CD4-positive, alpha-beta T cell treated with Interleukin-6 for 4 hours (primary cell): ENCODE data around the gene RUFY3.
A peak's percentile ranks its signal among the peaks of the same experiment; 100 is the strongest.
"Not testable (repeated sequence)": the region's sequence is repeated elsewhere in the genome, so short reads cannot be mapped to it uniquely, and the experiment has no call there.

ENCODE experiments used
- DNase-seq: peaks from one replicate; pipeline ENCODE4 v3.0.0-alpha.2; 2020; ENCODE audit warnings: mixed read lengths

RUFY3 gene

DNA sequence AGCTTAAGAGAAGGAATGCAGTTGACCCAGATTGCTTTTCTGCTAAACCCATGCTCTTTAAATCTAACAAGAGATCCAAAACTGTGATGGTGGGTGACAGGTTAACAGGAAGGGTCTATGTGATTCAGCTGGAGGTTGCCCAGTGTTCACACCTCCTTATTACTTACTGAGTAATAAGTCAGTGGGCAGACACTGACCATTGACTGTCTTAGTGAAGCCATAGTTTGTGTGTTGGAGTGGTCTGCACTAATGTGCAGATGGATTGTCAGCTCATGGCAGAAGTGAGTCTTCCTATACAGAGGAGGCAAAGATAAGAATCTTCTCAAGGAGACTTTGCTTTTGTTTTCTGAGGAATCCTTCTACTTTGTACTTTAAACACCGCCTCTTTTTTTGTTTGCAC is 15.2 kb upstream of the RUFY3 start:
- DNase-seq = no peak

DNA sequence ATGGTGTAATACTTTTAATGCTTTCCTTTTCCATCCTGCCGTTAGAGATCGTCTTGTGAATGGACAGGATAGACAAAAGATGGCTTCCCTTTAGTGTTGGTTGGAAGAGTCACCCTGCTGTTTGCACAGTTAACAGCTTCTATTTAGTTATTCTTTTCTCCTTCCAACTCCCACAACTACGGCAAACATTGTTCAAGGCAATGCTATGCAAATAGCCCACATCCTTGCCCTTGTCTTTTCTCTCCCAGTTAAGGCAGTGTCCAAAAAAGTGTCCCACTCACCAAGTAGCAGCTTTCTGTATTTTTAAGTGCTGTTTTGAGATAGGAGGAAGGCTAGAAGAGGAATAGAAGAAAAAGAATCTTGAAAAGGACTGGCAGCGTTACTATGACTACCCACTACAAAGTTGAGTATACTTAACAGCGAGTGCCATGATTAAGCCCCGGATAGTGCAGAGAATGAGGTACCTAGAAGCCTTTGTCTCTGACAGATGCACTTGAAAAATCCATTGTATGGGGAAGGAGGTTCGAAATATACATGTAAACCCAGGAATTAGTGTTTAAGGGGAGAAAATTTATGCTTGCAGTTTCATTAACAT is 12.1 kb upstream of the RUFY3 start:
- no peak for DNase-seq

DNA sequence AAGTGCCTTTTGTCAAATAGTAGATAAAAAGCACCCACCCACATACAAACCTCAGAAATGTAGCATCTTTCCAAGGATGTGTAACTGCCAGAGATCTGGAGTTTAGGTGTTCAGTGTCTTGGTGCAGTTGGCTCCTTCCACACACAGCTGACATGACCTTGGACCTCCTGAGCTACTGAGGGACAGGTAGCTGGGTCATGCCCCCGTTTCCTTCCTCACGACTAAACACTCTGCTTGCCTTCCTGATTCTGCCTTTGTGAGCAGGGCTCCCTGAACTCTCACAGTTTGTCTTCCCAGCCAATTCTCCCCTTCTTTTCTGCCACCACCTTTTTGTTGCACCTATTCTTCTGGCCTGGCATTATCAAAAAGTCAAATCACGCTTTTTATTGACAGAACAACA is 10.2 kb upstream of the RUFY3 start:
- DNase-seq = peak; percentile 7

DNA sequence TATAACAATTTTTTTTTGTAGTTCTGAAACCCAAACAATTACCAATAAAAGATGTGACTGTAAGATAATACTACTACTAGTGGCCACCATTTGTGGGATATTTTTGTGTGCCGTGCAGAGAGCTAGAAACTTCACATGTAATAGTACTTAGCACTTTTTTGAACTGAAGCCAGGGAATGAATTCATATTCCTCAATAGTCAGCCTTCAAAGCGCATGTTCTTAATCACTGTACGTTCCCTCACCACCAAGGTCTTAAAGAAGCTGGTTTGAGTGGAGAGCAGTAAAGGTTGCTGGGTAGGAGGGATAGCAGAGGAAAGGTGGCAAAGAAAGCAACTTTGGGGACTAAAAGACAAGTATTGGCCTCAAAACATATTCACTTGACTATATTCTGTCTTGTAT is 9.6 kb upstream of the RUFY3 start:
- no peak for DNase-seq

DNA sequence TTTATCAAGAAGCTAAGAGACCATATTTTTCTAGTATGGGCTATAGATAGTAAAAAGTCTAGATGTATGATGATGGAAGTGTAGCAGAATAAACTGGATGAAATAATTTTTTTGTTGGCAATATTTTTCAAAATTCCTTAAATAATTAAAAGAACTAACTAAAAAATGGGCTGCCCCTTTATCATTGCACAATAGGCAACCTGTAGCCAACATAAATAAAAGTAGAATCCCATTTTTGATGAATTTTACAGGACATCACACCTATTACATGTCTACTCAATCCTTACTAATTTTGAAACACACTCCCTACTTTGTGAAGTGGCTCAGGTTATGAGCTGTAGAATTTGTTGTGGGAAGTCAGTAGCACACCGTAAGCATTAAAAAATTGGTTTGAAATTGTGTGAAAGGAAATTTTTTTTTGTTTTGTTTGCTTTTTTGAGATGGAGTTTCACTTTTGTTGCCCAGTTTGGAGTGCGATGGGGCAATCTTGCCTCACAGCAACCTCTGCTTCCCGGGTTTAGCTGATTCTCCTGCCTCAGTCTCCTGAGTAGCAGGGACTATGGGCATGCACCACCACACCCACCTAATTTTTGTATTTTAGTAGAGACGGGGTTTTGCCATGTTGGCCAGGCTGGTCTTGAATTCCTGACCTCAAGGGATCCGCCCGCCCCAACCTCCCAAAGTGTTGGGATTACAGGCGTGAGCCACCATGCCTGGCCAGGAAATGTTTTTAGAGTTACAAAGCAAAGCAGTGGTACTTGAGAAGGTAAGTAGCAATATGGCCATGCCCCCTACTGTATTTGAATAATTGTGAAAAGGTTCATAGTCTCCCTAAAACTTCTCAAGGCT is 8.9 kb upstream of the RUFY3 start:
- DNase-seq = no peak

DNA sequence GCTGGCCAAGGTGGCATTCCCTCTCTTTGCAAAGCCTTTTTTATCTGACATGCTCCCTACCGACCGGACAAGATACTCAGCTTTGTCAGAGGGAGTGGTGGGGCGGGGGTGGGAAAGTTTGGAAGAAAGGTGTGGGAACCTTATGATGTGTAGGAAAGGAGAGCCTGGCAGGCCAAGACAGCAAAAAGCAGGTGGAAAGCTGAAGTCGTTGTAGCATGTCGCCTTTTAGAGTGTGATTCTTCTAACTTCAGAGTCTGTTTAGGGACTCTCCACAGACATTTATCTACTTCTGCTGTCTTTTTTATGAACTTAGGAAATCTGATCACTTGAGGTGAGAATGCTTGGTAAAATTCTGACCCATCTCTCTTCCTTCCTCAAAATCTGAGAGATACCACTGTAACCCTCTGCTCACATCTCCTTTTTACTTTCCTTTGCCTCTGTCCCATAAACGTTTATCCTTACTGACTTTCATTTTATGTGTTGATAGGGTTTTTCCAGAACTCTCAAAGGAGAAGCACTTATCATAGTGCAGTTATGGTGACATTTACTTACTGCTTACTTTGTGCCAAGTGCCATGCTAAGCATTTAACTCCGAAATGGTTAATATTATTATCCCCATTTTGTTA is 8.2 kb upstream of the RUFY3 start:
- DNase-seq = no peak

DNA sequence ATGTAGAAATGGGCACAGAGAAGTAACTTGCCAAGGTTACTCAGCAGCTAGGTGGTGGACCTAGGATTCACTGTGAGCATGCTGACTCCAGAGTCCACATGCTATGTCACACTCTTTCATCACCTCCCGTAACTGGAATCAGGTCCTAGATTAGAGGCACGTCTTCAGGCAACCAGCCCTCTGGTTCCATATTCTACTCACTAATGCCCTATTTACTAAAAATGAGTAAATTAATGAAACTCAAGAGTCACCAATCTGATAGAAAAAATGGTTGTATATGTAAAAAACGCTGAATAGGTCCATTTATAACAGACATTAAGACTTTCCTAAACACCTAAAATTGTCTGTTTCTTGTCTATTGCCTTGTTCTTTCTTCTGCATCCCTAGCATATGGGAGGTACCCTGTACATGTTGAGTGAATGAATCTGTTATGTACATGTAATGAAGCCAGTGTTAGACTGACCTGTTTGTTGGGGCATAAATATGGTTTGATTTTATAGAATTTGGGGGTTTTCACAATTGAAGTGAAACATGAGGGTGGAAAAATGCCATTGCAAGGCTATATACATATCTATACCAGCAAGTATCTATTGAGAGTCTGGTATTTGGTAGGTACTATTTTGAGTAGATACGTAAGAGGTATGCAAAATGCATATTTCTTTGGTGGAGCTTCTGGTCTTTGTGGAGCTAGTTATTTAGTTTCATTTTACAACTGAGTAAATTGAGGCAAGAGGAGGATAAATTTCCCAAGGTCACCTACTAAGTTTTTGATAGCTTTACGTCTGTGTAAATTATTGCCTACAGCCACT is 7.5 kb upstream of the RUFY3 start:
- DNase-seq = no peak

DNA sequence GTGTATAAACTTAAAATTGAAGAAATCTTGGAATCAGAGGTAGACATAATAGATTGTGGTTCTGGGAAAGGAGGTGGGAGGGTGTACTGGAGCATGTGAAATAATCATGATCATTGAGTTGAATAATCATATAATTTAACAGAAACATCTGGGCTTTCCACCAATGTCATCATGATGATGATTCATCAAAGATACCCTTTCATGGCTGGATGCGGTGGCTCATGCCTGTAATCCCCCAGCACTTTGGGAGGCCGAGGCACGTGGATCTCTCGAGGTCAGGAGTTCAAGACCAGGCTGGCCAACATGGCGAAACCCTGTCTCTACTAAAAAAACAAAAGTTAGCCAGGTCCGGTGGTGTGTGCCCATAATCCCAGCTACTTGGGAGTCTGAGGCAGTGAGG is 6.7 kb upstream of the RUFY3 start:
- no peak for DNase-seq

DNA sequence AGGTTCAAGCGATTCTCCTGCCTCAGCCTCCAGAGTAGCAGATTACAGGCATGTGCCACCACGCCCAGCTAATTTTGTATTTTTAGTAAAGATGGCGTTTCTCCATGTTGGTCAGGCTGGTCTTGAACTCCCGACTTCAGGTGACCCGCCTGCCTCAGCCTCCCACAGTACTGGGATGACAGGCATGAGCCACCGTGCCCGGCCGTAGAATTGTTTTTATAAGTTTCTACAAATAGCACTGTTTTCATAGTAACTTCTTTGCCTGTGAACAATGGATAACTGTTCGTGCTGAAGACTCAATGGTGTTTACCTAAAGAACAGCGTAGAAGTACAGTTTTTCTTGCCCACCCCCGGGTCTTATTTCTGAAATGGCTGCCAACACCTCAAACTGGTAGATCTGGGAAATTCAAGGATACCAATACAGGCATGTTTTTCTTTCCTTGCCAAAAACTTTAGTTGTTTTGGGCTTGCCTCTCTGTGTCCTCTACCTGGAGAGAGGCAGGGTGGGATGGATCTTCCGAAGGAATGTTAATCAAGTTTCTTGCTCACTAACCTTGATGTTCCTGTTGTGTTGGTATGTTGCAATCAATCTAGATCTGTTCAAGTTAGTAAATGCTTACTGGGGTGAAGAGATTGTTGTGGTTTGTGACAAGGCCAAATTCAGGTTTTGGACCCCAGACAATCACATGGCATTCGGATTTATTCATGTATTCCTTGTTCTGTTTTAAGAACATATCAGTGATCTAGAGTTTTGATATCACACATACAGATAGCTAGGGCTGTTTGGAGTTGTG is 2.8 kb upstream of the RUFY3 start:
- DNase-seq = no peak

DNA sequence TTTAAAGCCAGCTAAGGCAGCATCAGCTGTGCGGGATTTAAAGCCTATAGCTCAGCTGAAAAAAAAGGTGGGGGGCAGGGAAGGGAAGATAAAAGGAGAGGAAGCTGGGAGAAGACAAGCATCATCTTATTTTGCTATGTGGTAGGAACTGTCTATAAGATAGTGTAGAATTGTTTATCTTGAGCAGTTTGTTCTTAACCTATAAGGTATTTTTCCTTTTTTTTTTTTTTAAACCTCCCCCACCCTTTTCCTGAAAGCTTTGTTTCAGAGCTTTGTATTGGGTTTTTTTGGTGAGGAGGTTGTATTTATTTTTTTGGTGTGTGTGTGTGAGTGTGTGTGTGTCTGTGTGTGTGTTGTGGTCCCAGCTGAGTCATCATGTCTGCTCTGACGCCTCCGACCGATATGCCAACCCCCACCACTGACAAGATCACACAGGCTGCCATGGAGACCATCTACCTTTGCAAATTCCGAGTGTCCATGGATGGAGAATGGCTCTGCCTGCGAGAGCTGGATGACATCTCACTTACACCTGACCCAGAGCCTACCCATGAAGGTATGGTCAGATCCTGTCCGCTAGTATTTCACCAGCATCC is 531 bp downstream of the RUFY3 start:
- DNase-seq = peak; percentile 66

DNA sequence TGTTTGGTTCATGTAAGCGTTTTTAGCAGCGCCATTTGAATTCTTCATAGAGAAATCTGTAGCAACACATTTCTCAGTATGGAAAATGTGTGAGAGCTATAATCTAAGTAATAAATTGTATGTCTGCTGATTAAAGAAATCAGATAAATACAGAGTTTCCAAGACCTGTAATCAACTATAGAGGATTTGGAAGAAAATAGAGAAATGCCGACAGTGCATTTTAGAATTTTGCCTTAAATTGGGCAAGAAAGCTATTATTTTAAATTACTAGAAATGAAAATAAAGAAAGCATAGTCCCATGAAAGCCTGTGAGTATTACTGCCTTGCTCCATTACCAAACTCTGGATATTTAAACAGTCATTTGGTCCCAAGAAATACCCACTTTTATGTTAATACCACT is 2.7 kb downstream of the RUFY3 start:
- DNase-seq = no peak

DNA sequence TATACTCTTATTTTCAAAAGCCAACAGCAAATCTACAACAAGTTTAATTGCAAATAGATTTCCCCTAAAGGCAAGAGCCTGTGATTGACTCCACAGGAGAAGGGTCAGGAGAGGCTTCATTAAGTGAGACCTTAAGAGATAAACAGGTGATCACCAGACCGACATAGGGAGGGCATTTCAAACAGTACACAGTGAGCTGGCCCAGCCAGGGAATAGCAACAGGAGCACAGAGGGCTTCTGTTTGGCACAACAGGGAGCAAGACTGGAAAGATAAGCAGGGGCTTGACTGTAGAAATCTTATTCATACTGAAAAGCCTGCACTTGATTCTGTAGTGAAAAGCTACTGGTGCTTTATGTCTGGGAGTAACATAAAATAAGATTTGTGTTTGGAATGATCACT is 3.9 kb downstream of the RUFY3 start:
- no peak for DNase-seq

DNA sequence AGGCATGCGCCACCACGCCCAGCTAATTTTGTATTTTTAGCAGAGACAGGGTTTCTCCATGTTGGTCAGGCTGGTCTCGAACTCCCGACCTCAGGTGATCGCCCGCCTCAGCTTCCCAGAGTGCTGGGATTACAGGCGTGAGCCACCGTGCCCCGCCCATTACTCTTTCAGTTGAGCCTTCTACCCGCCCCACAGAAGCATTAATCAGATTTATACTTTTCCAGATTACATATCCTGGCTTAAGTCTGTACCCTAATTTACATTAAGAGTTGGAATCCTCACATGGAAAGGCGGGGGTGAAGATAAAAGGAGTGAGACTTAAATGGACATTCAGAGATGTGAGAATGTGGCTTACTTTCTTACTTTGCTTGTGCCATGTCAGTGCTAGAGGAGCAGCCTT is 4.8 kb downstream of the RUFY3 start:
- DNase-seq = not testable (repeated sequence)

DNA sequence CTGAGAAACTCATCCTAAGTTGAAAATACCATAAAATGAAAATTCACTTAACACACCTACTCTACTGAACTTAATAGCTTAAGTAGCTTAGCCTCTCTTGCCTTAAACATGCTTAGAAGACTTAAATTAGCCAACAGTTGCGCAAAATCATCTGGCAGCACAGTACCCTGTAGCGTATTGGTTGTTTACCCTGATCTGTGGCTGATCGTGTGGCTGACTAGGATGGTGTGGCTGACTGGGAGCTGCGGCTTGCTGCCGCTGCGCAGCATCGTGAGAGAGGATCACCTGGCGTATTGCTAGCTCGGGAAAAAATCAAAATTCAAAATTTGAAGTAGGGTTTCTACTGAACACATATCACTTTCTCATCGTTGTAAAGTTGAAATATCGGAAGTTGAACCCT is 6.3 kb downstream of the RUFY3 start:
- DNase-seq = no peak

DNA sequence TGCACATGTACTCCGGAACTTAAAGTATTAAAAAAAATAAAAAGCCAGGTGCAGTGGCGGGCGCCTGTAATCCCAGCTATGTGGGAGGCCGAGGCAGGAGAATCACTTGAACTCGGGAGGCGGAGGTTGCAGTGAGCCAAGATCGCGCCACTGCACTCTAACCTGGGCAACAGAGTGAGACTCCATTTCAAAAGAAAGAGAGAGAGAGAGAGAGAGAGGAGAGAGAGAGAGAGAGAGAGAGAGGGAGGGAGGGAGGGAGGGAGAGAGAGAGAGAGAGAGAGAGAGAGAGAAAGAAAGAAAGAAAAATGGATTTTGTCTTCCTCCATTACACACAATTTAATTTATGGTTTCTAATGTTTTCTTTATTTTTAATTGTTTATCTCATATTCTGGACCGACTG is 11.1 kb downstream of the RUFY3 start:
- not testable (repeated sequence) for DNase-seq

DNA sequence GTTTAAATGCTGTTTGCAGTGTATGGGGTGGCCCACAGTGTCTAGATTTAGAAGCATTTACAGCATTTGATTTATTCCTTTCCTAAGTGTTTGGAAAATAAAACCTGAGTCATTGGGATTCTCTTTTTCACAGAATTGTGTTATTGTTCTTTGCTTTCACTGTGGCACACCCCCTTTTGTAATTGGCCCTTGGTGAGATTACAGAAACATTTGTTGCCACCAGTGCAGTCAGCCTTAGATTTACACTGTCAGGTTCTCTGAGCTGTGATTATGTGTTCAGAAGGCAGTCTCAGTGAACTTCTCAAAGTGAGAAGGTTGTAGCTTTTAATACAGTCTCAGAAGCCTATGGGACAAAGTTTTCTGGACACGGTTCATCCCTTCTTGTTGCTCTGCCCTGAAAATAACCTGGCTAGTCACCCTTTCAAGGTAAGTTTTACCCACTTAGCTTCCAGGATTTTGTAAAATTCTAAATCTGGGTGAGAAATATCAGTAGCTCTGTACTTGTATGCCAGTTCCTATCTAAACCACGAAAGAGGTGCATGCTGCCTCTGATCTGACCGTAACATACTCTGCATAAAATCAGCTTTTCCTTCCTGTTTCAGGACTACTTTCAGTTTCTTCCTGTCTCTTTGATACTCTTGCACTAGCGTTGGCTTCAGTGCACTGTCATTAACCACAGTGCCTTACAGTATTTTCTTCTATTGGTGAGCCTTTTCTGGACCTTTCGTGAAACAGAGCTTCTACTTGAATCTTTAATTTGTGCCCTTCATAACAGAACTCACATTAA is 12.6 kb downstream of the RUFY3 start:
- DNase-seq = peak; percentile 52

DNA sequence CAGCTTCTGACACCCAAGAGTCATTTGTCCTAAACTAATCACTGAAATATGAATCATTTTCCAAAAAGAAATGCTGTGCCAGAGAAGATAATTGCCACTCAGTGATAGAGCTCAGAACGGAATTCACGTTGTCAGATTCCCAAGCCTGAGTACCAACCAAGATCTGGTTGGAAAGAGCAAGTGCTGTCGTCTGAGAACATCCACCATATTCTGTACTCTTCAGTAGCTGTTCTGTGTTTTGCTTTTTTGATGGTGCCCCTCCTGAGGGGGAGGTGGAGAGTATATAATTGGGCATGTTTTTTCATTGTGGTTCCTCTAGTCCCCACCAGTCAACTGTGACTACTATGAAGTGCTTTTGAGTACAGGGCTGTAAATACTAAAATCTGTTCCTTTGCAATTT is 13.2 kb downstream of the RUFY3 start:
- DNase-seq = no peak

DNA sequence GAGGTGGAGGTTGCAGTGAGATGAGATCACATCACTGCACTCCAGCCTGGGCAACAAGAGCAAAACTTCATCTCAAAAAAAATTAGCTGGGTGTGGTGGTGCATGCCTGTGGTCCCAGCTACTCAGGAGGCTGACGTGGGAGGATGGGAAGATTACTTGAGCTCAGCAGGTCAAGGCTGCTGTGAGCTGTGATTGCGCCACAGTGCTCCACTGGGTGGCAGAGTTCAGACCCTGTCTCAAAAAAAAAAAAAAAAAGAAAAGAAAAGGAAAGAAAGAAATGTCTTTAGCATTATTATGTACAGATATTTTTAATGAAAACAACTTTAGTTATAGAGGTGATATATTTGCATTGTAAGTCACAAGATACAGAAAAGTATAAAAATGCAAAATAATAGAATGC is 14.2 kb downstream of the RUFY3 start:
- peak; percentile 60 for DNase-seq

DNA sequence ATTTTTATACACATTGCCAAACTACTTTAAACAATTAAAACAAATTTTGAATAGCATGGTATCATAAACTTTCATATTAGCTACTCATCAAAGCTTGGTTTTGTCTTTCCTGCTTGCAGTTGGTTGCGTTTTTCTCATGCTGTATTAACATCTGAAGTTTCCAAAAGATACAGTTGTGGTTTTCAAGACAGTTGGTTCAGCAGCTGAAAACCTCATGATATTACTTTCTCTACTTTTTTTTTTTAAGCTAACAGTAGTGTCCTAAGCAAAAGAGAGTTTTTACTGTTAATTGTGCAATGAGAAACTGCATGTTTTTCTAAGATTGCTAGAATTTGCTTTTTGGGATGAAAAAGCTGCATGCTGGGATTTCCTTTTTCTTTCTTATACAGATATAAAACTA is 15.2 kb downstream of the RUFY3 start:
- DNase-seq = no peak

DNA sequence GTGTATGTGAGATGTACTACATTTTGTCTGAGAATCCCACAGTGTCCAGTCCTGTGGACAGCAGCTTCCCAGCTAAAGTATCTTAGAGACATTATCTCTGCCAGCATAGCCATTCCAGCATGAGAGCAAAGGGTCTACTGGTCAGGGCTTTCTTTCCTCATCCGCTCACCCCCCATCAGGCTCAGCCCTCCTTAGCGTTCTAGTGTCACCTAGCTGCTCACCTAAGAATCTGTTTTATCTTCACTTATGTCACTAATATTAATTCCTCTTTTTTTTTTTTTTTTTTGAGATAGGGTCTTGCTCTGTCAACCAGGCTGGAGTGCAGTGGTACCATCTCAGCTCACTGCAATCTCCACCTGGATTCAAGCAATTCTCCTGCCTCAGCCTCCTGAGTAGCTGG is 15.6 kb downstream of the RUFY3 start:
- no peak for DNase-seq
